ENCODE measurements around the gene ZNF618.

Gene ZNF618

DNA sequence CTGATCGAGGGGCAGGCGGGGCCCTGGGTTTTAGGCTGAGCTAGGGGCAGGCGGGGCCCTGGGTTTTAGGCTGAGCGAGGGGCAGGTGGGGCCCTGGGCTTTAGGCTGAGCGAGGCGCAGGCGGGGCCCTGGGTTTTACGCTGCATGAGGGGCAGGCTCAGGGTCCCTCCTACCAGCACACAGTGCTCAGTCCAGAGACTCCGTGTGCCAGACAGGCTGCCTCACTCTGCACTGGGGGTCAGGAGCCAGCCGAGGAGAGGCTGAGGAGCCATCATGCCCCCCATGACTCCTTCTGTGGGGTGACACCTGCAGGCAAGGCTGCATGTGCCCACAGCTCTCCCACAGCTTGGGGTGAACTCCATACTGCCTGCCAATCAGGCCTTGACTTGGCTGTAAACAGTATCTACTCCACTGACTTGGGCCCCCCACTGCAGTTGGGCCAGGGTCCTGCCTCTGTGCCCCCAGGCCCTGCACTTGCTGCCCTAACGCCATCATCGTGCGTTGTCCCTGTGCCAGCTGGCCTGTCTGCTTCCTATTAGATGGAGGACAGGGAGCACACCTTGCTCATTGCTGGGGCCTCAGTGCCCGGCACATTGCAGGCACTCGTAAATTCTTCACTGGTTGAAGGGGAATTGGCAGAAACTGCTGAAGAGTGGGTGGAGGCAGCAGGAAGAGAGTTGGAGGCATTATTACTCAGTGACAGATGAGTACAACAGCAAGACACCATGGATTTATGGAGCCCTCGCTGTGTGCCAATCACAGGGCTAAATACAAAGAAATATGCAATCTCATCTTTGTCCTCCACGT is 123.3 kb downstream of the ZNF618 start:
- Histone ChIP-seq H3K36me3 (ENCODE audit: control insufficient read depth, low read length) (no peaks in the 10 kb centered on the region), H3F3A (ENCODE audit: control insufficient read depth, insufficient read depth) (no peaks in the 10 kb centered on the region), H3K27ac (ENCODE audit: low read depth, low read length) (no peak overlapping the region), H3K79me2 (ENCODE audit: control insufficient read depth, low read length) (no peaks in the 10 kb centered on the region), H3K4me3 (ENCODE audit: low read length) (no peak overlapping the region), H3K4me1 (ENCODE audit: control insufficient read depth, low read length) (no peaks in the 10 kb centered on the region), H3K27me3 (ENCODE audit: control insufficient read depth, low read length) (no peaks in the 10 kb centered on the region), H3K4me2 (ENCODE audit: low read length) (no peak overlapping the region), H4K20me1 (ENCODE audit: control insufficient read depth, insufficient read depth, low read depth, low read length) (no peaks in the 10 kb centered on the region), H3K9me3 (ENCODE audit: control insufficient read depth, insufficient read depth, low read length) (no peaks in the 10 kb centered on the region), H3K9me2 (replicated peaks; ENCODE audit: control insufficient read depth, low read length) (no peaks in the 10 kb centered on the region)
- TF ChIP-seq EZH2phosphoT487 (IDR thresholded peaks at IDR 0.05; ENCODE audit: borderline replicate concordance, low read length), result no peak
- TF ChIP-seq, protein P1, sequence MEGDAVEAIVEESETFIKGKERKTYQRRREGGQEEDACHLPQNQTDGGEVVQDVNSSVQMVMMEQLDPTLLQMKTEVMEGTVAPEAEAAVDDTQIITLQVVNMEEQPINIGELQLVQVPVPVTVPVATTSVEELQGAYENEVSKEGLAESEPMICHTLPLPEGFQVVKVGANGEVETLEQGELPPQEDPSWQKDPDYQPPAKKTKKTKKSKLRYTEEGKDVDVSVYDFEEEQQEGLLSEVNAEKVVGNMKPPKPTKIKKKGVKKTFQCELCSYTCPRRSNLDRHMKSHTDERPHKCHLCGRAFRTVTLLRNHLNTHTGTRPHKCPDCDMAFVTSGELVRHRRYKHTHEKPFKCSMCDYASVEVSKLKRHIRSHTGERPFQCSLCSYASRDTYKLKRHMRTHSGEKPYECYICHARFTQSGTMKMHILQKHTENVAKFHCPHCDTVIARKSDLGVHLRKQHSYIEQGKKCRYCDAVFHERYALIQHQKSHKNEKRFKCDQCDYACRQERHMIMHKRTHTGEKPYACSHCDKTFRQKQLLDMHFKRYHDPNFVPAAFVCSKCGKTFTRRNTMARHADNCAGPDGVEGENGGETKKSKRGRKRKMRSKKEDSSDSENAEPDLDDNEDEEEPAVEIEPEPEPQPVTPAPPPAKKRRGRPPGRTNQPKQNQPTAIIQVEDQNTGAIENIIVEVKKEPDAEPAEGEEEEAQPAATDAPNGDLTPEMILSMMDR (IDR thresholded peaks at IDR 0.05; ENCODE audit: low read depth, low read length, poor library complexity, severe bottlenecking), result no peak

DNA sequence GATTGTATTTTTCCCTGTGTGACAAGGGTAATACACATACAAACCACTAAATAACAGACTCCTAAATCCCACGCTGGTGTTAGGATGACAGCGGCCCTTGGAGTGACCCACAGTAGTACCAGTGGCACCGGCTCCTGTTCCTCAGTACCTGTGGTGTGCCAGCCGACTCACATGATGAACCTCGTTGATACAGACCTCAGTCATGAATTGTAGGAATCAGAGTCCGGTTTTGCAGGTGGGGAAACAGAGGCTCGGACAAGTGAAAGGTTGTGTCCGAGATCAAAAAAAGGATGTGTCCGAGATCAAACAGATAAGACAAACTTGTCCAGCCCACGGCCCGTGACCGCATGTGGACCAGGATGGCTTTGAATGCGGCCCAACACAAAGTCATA is 124.0 kb downstream of the ZNF618 start:
- H3K27ac ChIP-seq (ENCODE audit: low read depth, low read length), result no peak overlapping the region
- H3K36me3 ChIP-seq (ENCODE audit: control insufficient read depth, low read length), result no peaks in the 10 kb centered on the region
- no peaks in the 10 kb centered on the region for H4K20me1 ChIP-seq (ENCODE audit: control insufficient read depth, insufficient read depth, low read depth, low read length)

DNA sequence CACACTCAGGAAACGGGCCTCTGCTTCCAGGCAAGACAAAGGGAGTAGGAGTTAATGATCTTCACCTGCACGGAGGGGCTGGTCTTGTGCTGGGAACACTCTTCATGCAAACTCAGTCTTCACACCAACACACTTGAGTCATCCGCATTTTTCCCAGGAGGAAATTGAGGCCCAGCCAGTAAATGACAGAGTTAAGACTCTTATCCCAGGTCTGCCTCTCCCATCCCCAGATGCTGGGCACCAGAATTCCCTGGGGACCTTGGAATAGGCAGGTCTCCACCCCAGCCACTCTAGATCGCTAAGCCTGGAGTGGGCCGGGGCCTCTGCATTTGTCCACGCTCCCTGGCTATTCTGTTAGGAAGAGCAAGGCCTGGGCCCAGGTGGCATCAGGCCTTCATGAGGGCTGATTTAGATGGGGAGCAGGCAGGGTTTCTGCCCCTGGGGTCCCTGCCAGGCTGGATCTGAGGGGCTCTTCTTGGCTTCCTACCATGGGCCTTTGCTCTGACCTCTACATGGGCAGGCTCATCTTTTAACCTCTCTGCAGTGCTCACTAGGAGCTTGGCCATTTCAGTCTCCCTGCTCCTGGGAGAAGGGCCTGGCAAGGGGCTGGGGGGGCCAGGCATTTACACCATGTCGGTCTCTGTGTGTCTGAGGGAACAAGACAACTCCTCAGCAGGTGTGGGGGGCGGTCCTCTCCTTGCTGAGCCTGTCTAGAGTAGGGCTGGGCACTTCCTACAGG is 124.7 kb downstream of the ZNF618 start:
- Histone ChIP-seq H3K4me1 (ENCODE audit: control insufficient read depth, low read length) (no peaks in the 10 kb centered on the region), H3K9me2 (replicated peaks; ENCODE audit: control insufficient read depth, low read length) (no peaks in the 10 kb centered on the region), H3K4me2 (ENCODE audit: low read length) (no peak overlapping the region), H3K36me3 (ENCODE audit: control insufficient read depth, low read length) (no peaks in the 10 kb centered on the region), H3K27me3 (ENCODE audit: control insufficient read depth, low read length) (no peaks in the 10 kb centered on the region; the same call in 1 of the 2 replicates), H4K20me1 (ENCODE audit: control insufficient read depth, insufficient read depth, low read depth, low read length) (no peaks in the 10 kb centered on the region), H3F3A (ENCODE audit: control insufficient read depth, insufficient read depth) (no peaks in the 10 kb centered on the region), H3K4me3 (ENCODE audit: low read length) (no peak overlapping the region), H3K27ac (ENCODE audit: low read depth, low read length) (no peak overlapping the region), H3K9me3 (ENCODE audit: control insufficient read depth, insufficient read depth, low read length) (no peaks in the 10 kb centered on the region), H3K79me2 (ENCODE audit: control insufficient read depth, low read length) (no peaks in the 10 kb centered on the region)
- TF ChIP-seq, protein P1 (IDR thresholded peaks at IDR 0.05; ENCODE audit: low read depth, low read length, poor library complexity, severe bottlenecking), result no peak

More for the DNA sequence above, 124.0 kb downstream of the ZNF618 start:
- no peaks in the 10 kb centered on the region for H3F3A ChIP-seq (ENCODE audit: control insufficient read depth, insufficient read depth)
- H3K4me3 ChIP-seq (ENCODE audit: low read length), result no peak overlapping the region
- H3K4me1 ChIP-seq (ENCODE audit: control insufficient read depth, low read length), result no peaks in the 10 kb centered on the region
- H3K4me2 ChIP-seq (ENCODE audit: low read length), result no peak overlapping the region
- no peaks in the 10 kb centered on the region for H3K9me2 ChIP-seq (replicated peaks; ENCODE audit: control insufficient read depth, low read length)
- no peaks in the 10 kb centered on the region for H3K27me3 ChIP-seq (ENCODE audit: control insufficient read depth, low read length)
- no peaks in the 10 kb centered on the region for H3K9me3 ChIP-seq (ENCODE audit: control insufficient read depth, insufficient read depth, low read length)
- H3K79me2 ChIP-seq (ENCODE audit: control insufficient read depth, low read length), result no peaks in the 10 kb centered on the region
- TF ChIP-seq, protein P1 (IDR thresholded peaks at IDR 0.05; ENCODE audit: low read depth, low read length, poor library complexity, severe bottlenecking), result no peak
- no peak for TF ChIP-seq EZH2phosphoT487 (IDR thresholded peaks at IDR 0.05; ENCODE audit: borderline replicate concordance, low read length)
